ENCODE results near the gene ZFYVE9.

DNA sequence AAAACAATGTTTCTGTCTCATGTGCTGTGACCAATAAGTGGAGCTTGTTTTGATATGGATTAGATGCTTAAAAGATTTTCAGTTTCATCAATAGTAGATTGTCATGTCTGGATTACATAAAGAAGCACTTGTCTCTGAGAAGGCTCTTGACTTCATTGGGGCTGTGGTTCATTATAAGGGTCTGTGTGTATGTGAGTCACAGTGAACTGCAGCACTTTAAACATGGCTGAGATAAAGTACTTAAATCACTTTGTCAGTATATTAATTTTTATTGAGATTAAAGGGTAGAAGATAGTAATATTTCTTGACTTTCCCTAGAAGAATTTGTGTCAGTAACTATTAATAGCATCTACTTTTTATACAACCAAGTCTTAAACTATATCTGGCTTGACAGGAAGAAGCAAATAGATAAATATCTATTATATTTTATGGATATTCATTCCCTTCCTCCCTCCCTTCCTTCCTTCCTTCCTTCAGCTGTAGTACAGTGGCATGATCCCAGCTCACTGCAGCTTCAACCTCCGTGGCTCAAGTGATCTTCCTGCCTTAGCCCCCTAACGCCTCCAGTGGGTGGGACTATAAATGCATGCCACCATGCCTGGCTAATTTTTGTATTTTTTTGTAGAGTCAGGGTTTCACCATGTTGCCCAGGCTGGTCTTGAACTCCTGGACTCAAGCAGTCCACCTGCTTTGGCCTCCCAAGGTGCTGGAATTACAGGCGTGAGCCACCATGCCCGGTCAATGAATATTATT is 48.8 kb downstream of the ZFYVE9 start:
- TF ChIP-seq POLR2AphosphoS5 (IDR thresholded peaks at IDR 0.05): no peak
- TF ChIP-seq POLR2A (IDR thresholded peaks at IDR 0.05; ENCODE audit: low read depth): no peak
- TF ChIP-seq, protein P1, sequence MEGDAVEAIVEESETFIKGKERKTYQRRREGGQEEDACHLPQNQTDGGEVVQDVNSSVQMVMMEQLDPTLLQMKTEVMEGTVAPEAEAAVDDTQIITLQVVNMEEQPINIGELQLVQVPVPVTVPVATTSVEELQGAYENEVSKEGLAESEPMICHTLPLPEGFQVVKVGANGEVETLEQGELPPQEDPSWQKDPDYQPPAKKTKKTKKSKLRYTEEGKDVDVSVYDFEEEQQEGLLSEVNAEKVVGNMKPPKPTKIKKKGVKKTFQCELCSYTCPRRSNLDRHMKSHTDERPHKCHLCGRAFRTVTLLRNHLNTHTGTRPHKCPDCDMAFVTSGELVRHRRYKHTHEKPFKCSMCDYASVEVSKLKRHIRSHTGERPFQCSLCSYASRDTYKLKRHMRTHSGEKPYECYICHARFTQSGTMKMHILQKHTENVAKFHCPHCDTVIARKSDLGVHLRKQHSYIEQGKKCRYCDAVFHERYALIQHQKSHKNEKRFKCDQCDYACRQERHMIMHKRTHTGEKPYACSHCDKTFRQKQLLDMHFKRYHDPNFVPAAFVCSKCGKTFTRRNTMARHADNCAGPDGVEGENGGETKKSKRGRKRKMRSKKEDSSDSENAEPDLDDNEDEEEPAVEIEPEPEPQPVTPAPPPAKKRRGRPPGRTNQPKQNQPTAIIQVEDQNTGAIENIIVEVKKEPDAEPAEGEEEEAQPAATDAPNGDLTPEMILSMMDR (IDR thresholded peaks at IDR 0.05): no peak
- no peak for TF ChIP-seq EP300 (IDR thresholded peaks at IDR 0.05)
